GM23338 (cell line): ENCODE measurements around the gene TRABD.

Experiments used
- EZH2 ChIP-seq: fragments of 200-600 bp; sonication (generic); IDR thresholded peaks from one replicate; pipeline ENCODE4 v1.8.0; 2017; ENCODE audit warnings: antibody characterized with exemption, mild to moderate bottlenecking, low read depth; ENCODE audit not compliant: unreplicated experiment
- EZH2phosphoT487 ChIP-seq: fragments of 200-600 bp; sonication (generic); IDR thresholded peaks from one replicate; pipeline ENCODE4 v1.8.1; 2018; ENCODE audit warnings: antibody characterized with exemption; ENCODE audit not compliant: unreplicated experiment
- JUNB ChIP-seq: IDR thresholded peaks from one replicate; pipeline ENCODE4 v1.6.1; 2016; ENCODE audit warnings: antibody characterized with exemption; ENCODE audit not compliant: unreplicated experiment
- TF ChIP-seq, protein P1 (sequence below): IDR thresholded peaks from one replicate; pipeline ENCODE4 v1.6.1; 2018; ENCODE audit warnings: antibody characterized with exemption; ENCODE audit not compliant: unreplicated experiment
- TF ChIP-seq, protein P2 (sequence below), 2 experiments: fragments of 200-600 bp in 1 of 2; sonication (generic) in 1 of 2; conservative IDR thresholded peaks; 2 replicates each; pipeline versions ENCODE4 v1.5.1 to v1.6.1; 2016 to 2017; ENCODE audit warnings: antibody characterized with exemption in 2 of 2, low read depth in 2 of 2, mild to moderate bottlenecking in 2 of 2, moderate library complexity in 1 of 2

DNA sequence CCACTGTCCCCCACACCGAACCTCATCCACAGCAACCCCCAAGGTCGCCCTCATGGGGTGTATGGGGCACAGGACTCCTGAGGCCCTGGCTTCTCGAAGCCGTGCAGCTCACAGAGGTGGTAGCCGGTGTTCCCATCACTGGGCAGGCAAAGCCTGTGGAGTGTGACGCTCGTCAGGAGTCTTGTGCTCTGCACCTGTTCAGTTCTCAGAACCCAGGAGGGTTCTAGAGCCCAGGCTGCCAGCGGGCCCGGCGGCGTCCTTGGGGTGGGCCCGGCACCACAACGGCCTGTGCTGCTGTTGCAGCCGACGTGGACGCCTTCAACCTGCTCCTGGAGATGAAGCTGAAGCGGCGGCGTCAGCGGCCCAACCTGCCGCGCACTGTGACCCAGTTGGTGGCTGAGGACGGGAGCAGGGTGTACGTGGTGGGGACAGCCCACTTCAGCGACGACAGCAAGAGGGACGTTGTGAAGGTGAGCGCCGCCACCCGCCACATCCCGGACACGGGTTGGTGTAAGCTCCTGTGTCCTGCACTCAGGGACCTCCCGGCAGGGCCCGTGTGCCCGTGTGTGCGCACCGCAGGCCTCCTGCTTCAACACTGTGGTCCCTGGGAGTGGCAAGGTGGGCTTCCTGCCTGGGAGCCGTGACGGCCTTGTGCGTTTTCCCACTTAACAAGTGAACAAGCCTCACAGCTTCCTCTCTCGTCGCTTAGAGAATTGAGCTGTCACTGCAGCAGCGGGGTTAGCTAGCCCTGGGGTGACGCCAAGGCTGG, 8.5 kb downstream of the TRABD start:
- TF ChIP-seq JUNB (no peak), EZH2phosphoT487 (no peak), EZH2 (no peak)
- TF ChIP-seq, protein P1, sequence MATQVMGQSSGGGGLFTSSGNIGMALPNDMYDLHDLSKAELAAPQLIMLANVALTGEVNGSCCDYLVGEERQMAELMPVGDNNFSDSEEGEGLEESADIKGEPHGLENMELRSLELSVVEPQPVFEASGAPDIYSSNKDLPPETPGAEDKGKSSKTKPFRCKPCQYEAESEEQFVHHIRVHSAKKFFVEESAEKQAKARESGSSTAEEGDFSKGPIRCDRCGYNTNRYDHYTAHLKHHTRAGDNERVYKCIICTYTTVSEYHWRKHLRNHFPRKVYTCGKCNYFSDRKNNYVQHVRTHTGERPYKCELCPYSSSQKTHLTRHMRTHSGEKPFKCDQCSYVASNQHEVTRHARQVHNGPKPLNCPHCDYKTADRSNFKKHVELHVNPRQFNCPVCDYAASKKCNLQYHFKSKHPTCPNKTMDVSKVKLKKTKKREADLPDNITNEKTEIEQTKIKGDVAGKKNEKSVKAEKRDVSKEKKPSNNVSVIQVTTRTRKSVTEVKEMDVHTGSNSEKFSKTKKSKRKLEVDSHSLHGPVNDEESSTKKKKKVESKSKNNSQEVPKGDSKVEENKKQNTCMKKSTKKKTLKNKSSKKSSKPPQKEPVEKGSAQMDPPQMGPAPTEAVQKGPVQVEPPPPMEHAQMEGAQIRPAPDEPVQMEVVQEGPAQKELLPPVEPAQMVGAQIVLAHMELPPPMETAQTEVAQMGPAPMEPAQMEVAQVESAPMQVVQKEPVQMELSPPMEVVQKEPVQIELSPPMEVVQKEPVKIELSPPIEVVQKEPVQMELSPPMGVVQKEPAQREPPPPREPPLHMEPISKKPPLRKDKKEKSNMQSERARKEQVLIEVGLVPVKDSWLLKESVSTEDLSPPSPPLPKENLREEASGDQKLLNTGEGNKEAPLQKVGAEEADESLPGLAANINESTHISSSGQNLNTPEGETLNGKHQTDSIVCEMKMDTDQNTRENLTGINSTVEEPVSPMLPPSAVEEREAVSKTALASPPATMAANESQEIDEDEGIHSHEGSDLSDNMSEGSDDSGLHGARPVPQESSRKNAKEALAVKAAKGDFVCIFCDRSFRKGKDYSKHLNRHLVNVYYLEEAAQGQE: no peak
- TF ChIP-seq, protein P2, sequence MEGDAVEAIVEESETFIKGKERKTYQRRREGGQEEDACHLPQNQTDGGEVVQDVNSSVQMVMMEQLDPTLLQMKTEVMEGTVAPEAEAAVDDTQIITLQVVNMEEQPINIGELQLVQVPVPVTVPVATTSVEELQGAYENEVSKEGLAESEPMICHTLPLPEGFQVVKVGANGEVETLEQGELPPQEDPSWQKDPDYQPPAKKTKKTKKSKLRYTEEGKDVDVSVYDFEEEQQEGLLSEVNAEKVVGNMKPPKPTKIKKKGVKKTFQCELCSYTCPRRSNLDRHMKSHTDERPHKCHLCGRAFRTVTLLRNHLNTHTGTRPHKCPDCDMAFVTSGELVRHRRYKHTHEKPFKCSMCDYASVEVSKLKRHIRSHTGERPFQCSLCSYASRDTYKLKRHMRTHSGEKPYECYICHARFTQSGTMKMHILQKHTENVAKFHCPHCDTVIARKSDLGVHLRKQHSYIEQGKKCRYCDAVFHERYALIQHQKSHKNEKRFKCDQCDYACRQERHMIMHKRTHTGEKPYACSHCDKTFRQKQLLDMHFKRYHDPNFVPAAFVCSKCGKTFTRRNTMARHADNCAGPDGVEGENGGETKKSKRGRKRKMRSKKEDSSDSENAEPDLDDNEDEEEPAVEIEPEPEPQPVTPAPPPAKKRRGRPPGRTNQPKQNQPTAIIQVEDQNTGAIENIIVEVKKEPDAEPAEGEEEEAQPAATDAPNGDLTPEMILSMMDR (conservative IDR thresholded peaks at IDR 0.05; ENCODE audit: low read depth in 2 of 2): no peak
